Activated T-helper 17 cell treated with anti-CD3 and anti-CD28 coated beads, Interleukin-2, amount 50 U/mL, for 72 hours (primary cell): ENCODE measurements around the gene DNAJB2. TPM values are rescaled to one million over a fixed set of nuclear protein-coding genes. Genes with fewer than 3 reads are reported as not detected.

ENCODE experiments used
- ATAC-seq: fragments of 150-1000 bp; cut with Tn5 transposase; replicated peaks from 2 replicates; pipeline ENCODE4 v1.10.0; 2021; ENCODE audit warnings: mild to moderate bottlenecking, moderate library complexity
- H3K27ac Mint-ChIP-seq: one replicate; pipeline ENCODE4 v1.8.0; 2022; ENCODE audit warnings: mixed read lengths
- H3K27me3 Mint-ChIP-seq: one replicate; pipeline ENCODE4 v1.8.0; 2022; ENCODE audit warnings: mixed read lengths
- H3K36me3 Mint-ChIP-seq: one replicate; pipeline ENCODE4 v1.8.0; 2022; ENCODE audit warnings: low read depth, mild to moderate bottlenecking, mixed read lengths
- H3K4me1 Mint-ChIP-seq: one replicate; pipeline ENCODE4 v1.8.0; 2022; ENCODE audit warnings: mixed read lengths
- H3K4me3 Mint-ChIP-seq: one replicate; pipeline ENCODE4 v1.8.0; 2022; ENCODE audit warnings: mild to moderate bottlenecking, mixed read lengths
- H3K9me3 Mint-ChIP-seq: one replicate; pipeline ENCODE4 v1.8.0; 2022; ENCODE audit warnings: mixed read lengths
- total RNA-seq, 2 donors: library from RNA; stranded (reverse); gene quantifications; one replicate each; pipeline ENCODE4 v1.2.3, GENCODE V29; 2022

DNAJB2 gene
- total RNA-seq, 2 donors from 2014 or later = 55.7 to 153 TPM

GRCh38 chr2:219325136-219325535, 46.0 kb downstream of the DNAJB2 start:
- Mint-ChIP-seq H3K27me3 (peaks cover 31% of the 10 kb centered on the region), H3K36me3 (no peaks in the 10 kb centered on the region), H3K9me3 (no peaks in the 10 kb centered on the region), H3K27ac (no peak overlapping the region), H3K4me3 (no peak overlapping the region), H3K4me1 (no peaks in the 10 kb centered on the region)
- no peak for ATAC-seq

GRCh38 chr2:219325657-219326315, 46.6 kb downstream of the DNAJB2 start:
- H3K4me3 Mint-ChIP-seq = no peak overlapping the region
- ATAC-seq = no peak
- no peak overlapping the region for H3K27ac Mint-ChIP-seq
- no peaks in the 10 kb centered on the region for H3K4me1 Mint-ChIP-seq
- H3K27me3 Mint-ChIP-seq = peaks cover 36% of the 10 kb centered on the region
- H3K9me3 Mint-ChIP-seq = no peaks in the 10 kb centered on the region
- H3K36me3 Mint-ChIP-seq = no peaks in the 10 kb centered on the region

GRCh38 chr2:219327719-219328118, 48.6 kb downstream of the DNAJB2 start:
- no peaks in the 10 kb centered on the region for H3K9me3 Mint-ChIP-seq
- ATAC-seq = no peak
- no peak overlapping the region for H3K27ac Mint-ChIP-seq
- H3K27me3 Mint-ChIP-seq = peaks cover 52% of the 10 kb centered on the region
- H3K4me3 Mint-ChIP-seq = no peak overlapping the region
- H3K4me1 Mint-ChIP-seq = peaks cover 4% of the 10 kb centered on the region
- no peaks in the 10 kb centered on the region for H3K36me3 Mint-ChIP-seq

GRCh38 chr2:219331560-219332213, 52.5 kb downstream of the DNAJB2 start:
- no peak for ATAC-seq
- Mint-ChIP-seq H3K36me3 (no peaks in the 10 kb centered on the region), H3K9me3 (peaks cover 10% of the 10 kb centered on the region), H3K27ac (no peak overlapping the region), H3K4me3 (no peak overlapping the region), H3K27me3 (peaks cover 69% of the 10 kb centered on the region), H3K4me1 (peaks cover 4% of the 10 kb centered on the region)

GRCh38 chr2:219332542-219332941, 53.4 kb downstream of the DNAJB2 start, which contains the start of gene RESP18:
Gene RESP18 (minus strand): TSS chr2:219332744.
- no peak within 1 kb of the TSS for H3K27ac Mint-ChIP-seq
- peaks cover 4% of the 10 kb centered on the region for H3K4me1 Mint-ChIP-seq
- no peak within 1 kb of the TSS for H3K4me3 Mint-ChIP-seq
- H3K36me3 Mint-ChIP-seq = no peaks in the 10 kb centered on the region
- ATAC-seq = no peak
- H3K27me3 Mint-ChIP-seq = peaks cover 69% of the 10 kb centered on the region
- peaks cover 10% of the 10 kb centered on the region for H3K9me3 Mint-ChIP-seq

GRCh38 chr2:219334076-219334475, 54.9 kb downstream of the DNAJB2 start:
- no peaks in the 10 kb centered on the region for H3K36me3 Mint-ChIP-seq
- peaks cover 10% of the 10 kb centered on the region for H3K9me3 Mint-ChIP-seq
- H3K27me3 Mint-ChIP-seq = peaks cover 61% of the 10 kb centered on the region
- no peak overlapping the region for H3K27ac Mint-ChIP-seq
- no peak for ATAC-seq
- peaks cover 4% of the 10 kb centered on the region for H3K4me1 Mint-ChIP-seq
- H3K4me3 Mint-ChIP-seq = no peak overlapping the region

- Mint-ChIP-seq H3K27ac (no peak overlapping the region), H3K27me3 (peaks cover 55% of the 10 kb centered on the region), H3K9me3 (peaks cover 10% of the 10 kb centered on the region), H3K36me3 (no peaks in the 10 kb centered on the region), H3K4me1 (peaks cover 4% of the 10 kb centered on the region), H3K4me3 (no peak overlapping the region)
- ATAC-seq = no peak
These were observed 56.2 kb downstream of the DNAJB2 start for GRCh38 chr2:219335373-219335786.

Other genes with a start within 250 kb of the DNAJB2 start
- gene CFAP65, start 237.8 kb upstream of the DNAJB2 start, total RNA-seq = not detected
- gene IHH, start 218.4 kb upstream of the DNAJB2 start, total RNA-seq = under 1 TPM; 0.28 to 0.29 TPM
- gene NHEJ1, start 118.6 kb upstream of the DNAJB2 start, total RNA-seq = 10 to 100 TPM; 24.1 to 26.6 TPM
- 1 to 10 TPM; 2.9 to 7.7 TPM for gene SLC23A3, start 109.3 kb upstream of the DNAJB2 start, total RNA-seq
- gene CNPPD1, start 102.4 kb upstream of the DNAJB2 start, total RNA-seq = 10 to 100 TPM; 60.4 to 67.0 TPM
- 100 to 1,000 TPM; 104 to 148 TPM for gene RETREG2, start 101.1 kb upstream of the DNAJB2 start, total RNA-seq
- gene ZFAND2B, start 72.6 kb upstream of the DNAJB2 start, total RNA-seq = 10 to 100 TPM; 27.9 to 29.8 TPM
- gene ABCB6, start 60.4 kb upstream of the DNAJB2 start, total RNA-seq = 10 to 100 TPM; 29.7 to 94.1 TPM
- gene ATG9A, start 49.7 kb upstream of the DNAJB2 start, total RNA-seq = 10 to 100 TPM; 46.6 to 81.3 TPM
- 100 to 1,000 TPM; 109 to 367 TPM for gene ANKZF1, start 49.6 kb upstream of the DNAJB2 start, total RNA-seq
- gene GLB1L, start 33.9 kb upstream of the DNAJB2 start, total RNA-seq = 1 to 10 TPM; 2.8 to 5.3 TPM
- 10 to 100 TPM; 22.0 to 30.3 TPM for gene STK16, start 33.9 kb upstream of the DNAJB2 start, total RNA-seq
- gene TUBA4B, start 26.1 kb upstream of the DNAJB2 start, total RNA-seq = not detected
- 100 to 1,000 TPM; 347 to 530 TPM for gene TUBA4A, start 25.4 kb upstream of the DNAJB2 start, total RNA-seq
- gene PTPRN, start 30.0 kb downstream of the DNAJB2 start, total RNA-seq = 1 to 10 TPM in 1 of 2 donors, under 1 TPM in 1; 0.67 to 6.3 TPM
- not detected for gene RESP18, start 53.4 kb downstream of the DNAJB2 start, total RNA-seq
- gene DNPEP, start 108.5 kb downstream of the DNAJB2 start, total RNA-seq = 10 to 100 TPM; 80.9 to 99.6 TPM
- not detected for gene DES, start 139.0 kb downstream of the DNAJB2 start, total RNA-seq
- gene SPEG, start 155.5 kb downstream of the DNAJB2 start, total RNA-seq = 1 to 10 TPM in 1 of 2 donors, under 1 TPM in 1; 0.79 to 1.7 TPM
- 10 to 100 TPM; 31.7 to 36.3 TPM for gene GMPPA, start 219.5 kb downstream of the DNAJB2 start, total RNA-seq
- gene ASIC4, start 235.1 kb downstream of the DNAJB2 start, total RNA-seq = under 1 TPM in 1 of 2 donors, not detected in 1; 0.56 TPM